PC-3 (cell line): ENCODE results near the gene AGTRAP.

Experiments used
- CTCF ChIP-seq: fragments of 300-600 bp; sonication (generic); conservative IDR thresholded peaks from 2 replicates; pipeline ENCODE4 v1.5.1; 2017; ENCODE audit warnings: antibody characterized with exemption, low read depth, mild to moderate bottlenecking, low read length
- EZH2phosphoT487 ChIP-seq: fragments of 300-600 bp; sonication (generic); IDR thresholded peaks from 2 replicates; pipeline ENCODE4 v1.6.1; 2018; ENCODE audit warnings: mild to moderate bottlenecking, antibody characterized with exemption, low read length, borderline replicate concordance

DNA sequence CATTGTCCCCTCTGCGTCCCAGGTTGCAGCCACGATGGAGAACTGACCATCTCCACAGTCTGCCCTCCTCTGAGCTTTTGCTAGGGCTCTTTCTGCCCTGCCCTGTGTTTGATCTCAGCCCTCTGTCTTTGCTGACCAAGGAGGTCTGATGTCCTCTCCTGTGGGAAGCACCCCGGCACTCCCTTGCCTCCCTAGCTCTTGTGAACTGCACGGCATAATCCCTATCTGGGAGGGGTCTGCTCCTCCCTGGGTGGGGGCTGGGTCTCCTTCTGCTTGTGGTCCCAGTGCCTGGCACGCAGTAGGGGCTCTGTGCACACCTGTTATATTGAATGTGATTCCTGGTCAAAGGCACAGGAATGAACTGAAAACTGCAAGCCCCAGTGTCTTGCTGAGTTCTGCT lies 42.0 kb upstream of the AGTRAP start:
- TF ChIP-seq CTCF (no peak), EZH2phosphoT487 (no peak)
